ENCODE results near the gene SLC25A46. TPM values are rescaled to one million over a fixed set of nuclear protein-coding genes. Genes with fewer than 3 reads are reported as not detected.
"Not testable (repeated sequence)": the region's sequence is repeated elsewhere in the genome, so short reads cannot be mapped to it uniquely, and the experiment has no call there.

The SLC25A46 gene
- total RNA-seq, 2 donors from 2014 or later, result 26.7 to 28.3 TPM

DNA sequence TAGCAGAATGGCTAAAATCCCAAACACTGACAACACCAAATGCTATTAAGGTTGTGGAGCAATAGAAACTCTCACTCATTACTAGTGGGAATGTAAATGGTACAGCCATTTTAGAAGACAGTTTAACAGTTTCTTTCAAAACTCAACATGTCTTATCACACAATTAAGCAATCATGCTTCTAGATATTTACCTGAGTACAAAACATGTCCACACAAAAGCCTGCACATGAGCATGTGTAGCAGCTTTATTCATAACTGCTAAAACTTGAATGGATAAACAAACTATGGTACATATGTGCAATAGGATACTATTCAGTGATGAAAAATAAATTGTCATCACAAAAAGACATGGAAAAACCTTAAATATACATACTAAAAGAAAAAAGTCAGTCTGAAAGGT, 31.5 kb downstream of the SLC25A46 start:
- peaks cover 18% of the 10 kb centered on the region for H3K27me3 Mint-ChIP-seq
- no peaks in the 10 kb centered on the region for H3K4me1 Mint-ChIP-seq
- no peaks in the 10 kb centered on the region for H3K9me3 ChIP-seq (ENCODE audit: control insufficient read depth, low read length, poor library complexity, severe bottlenecking)
- no peak for DNase-seq
- no peak overlapping the region for H3K27ac Mint-ChIP-seq
- no peak overlapping the region for H3K4me3 Mint-ChIP-seq
- ATAC-seq, result no peak
- peaks cover 2% of the 10 kb centered on the region for H3K36me3 Mint-ChIP-seq (ENCODE audit: low read depth)

- peaks cover 10% of the 10 kb centered on the region for H3K27me3 Mint-ChIP-seq
- DNase-seq (no peak), ATAC-seq (no peak)
- H3K27ac Mint-ChIP-seq, result no peak overlapping the region
- no peaks in the 10 kb centered on the region for H3K9me3 ChIP-seq (ENCODE audit: control insufficient read depth, low read length, poor library complexity, severe bottlenecking)
- H3K4me3 Mint-ChIP-seq, result no peak overlapping the region
- H3K36me3 Mint-ChIP-seq (ENCODE audit: low read depth), result no peaks in the 10 kb centered on the region
- H3K4me1 Mint-ChIP-seq, result no peaks in the 10 kb centered on the region
These were observed 46.1 kb downstream of the SLC25A46 start for GRCh38 chr5:110784901-110785300.

DNA sequence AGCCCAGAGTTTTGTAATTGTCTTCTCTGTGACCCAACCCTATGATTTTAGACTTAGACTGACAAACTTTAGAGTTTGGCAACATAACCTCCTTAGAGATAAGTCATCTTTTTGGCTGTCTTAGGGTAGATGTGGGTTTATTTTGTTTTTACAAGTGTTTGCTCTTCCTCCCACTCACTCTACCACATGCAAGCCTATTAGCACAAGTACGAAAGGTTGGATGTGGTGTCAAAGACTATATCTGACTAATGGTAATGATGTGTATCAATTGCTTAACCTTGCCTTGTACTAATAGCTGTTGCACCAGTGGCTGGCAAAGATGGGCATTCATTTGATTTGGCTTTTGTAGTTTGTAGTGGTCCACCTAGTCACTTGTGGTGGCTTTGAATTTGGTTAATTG, 46.5 kb downstream of the SLC25A46 start:
- H3K4me3 Mint-ChIP-seq, result no peak overlapping the region
- DNase-seq (no peak), ATAC-seq (no peak)
- no peaks in the 10 kb centered on the region for H3K36me3 Mint-ChIP-seq (ENCODE audit: low read depth)
- H3K4me1 Mint-ChIP-seq, result no peaks in the 10 kb centered on the region
- no peaks in the 10 kb centered on the region for H3K9me3 ChIP-seq (ENCODE audit: control insufficient read depth, low read length, poor library complexity, severe bottlenecking)
- H3K27ac Mint-ChIP-seq, result no peak overlapping the region
- H3K27me3 Mint-ChIP-seq, result peaks cover 10% of the 10 kb centered on the region

DNA sequence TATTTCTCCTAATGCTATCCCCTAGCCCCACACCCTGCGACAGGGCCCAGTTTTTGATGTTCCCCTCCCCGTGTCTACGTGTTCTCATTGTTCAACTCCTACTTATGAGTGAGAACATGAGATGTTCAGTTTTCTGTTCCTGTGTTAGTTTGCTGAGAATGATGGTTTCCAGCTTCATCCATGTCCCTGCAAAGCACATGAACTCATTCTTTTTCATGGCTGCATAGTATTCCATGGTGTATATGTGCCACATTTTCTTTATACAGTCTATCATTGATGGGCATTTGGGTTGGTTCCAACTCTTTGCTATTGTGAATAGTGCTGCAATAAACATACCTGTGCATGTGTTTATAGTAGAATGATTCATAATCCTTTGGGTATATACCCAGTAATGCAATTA, 49.2 kb downstream of the SLC25A46 start:
- H3K4me1 Mint-ChIP-seq; H3K4me3 Mint-ChIP-seq; H3K9me3 ChIP-seq (ENCODE audit: control insufficient read depth, low read length, poor library complexity, severe bottlenecking); H3K36me3 Mint-ChIP-seq (ENCODE audit: low read depth); DNase-seq; ATAC-seq; H3K27me3 Mint-ChIP-seq; H3K27ac Mint-ChIP-seq: not testable (repeated sequence)

DNA sequence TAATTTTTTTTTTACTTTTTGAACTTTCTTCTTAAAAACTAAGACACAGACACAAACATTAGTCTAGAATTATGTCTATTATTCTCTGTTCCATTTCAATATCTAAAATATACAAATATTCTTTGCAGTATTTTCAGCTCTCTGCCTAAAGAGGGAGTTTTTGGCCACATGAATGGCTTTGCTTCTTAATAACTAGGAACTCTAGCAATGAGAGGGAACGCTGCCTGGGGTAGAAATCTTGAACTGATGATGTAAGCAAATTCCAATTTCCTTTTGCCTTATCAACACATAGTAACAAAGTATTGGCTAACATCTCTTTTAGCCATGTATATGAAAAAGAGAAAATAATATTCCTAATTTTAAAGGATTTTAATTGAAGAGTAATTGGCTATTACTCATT, 51.9 kb downstream of the SLC25A46 start:
- no peaks in the 10 kb centered on the region for H3K4me1 Mint-ChIP-seq
- H3K9me3 ChIP-seq (ENCODE audit: control insufficient read depth, low read length, poor library complexity, severe bottlenecking), result no peaks in the 10 kb centered on the region
- ATAC-seq (no peak), DNase-seq (no peak)
- peaks cover under 1% of the 10 kb centered on the region for H3K27me3 Mint-ChIP-seq
- no peak overlapping the region for H3K4me3 Mint-ChIP-seq
- H3K36me3 Mint-ChIP-seq (ENCODE audit: low read depth), result no peaks in the 10 kb centered on the region
- no peak overlapping the region for H3K27ac Mint-ChIP-seq

- no peak for ATAC-seq
- Mint-ChIP-seq H3K27me3 (peaks cover 5% of the 10 kb centered on the region), H3K27ac (no peak overlapping the region), H3K36me3 (ENCODE audit: low read depth) (no peaks in the 10 kb centered on the region), H3K4me3 (no peak overlapping the region), H3K4me1 (no peaks in the 10 kb centered on the region)
- no peaks in the 10 kb centered on the region for H3K9me3 ChIP-seq (ENCODE audit: control insufficient read depth, low read length, poor library complexity, severe bottlenecking)
- DNase-seq, result no peak
These were observed 64.2 kb downstream of the SLC25A46 start for GRCh38 chr5:110802998-110803397.

DNA sequence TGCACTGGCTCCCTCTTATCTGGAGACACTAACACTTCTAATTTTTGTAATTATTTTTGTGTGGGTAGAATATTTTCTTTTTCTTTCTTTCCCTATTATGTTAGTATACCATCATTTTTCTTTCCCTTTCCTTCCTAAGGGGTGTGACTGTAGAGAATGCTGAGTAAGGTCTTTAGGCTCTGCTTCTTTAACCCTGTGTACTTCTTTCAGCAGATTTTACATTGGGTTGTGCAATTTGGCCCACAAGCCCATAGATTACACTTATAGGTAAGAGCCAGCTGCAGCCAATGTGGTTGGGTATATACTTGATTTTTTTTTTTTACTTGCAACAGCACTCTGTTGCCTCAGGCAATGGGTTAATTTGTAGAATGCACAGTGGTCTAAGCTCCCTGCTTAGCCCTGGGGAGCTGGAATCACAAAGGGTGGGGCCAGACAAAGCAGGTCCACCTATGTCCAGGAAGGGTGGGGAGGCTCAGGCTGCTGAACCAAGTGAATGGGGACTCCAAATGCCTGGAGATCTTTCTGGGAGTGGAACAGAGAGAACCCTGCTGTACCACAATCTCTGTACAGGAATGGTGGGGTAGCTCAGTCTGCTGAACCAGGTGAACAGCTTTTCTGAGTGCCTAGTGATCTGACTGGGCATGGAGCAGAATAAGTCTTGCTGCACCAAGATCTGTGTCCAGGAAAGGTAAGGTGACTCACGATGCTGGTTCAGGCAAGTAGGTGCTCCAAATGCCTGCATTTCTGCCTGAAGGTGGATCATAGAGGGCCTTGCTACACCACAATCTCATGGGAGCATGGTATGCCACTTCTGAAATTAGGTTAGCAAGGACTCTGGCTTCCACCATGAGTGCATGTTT, 64.9 kb downstream of the SLC25A46 start:
- Mint-ChIP-seq H3K4me3 (no peak overlapping the region), H3K4me1 (no peaks in the 10 kb centered on the region), H3K27ac (no peak overlapping the region), H3K27me3 (peaks cover 5% of the 10 kb centered on the region), H3K36me3 (ENCODE audit: low read depth) (no peaks in the 10 kb centered on the region)
- no peak for DNase-seq
- H3K9me3 ChIP-seq (ENCODE audit: control insufficient read depth, low read length, poor library complexity, severe bottlenecking), result no peaks in the 10 kb centered on the region
- ATAC-seq, result no peak

DNA sequence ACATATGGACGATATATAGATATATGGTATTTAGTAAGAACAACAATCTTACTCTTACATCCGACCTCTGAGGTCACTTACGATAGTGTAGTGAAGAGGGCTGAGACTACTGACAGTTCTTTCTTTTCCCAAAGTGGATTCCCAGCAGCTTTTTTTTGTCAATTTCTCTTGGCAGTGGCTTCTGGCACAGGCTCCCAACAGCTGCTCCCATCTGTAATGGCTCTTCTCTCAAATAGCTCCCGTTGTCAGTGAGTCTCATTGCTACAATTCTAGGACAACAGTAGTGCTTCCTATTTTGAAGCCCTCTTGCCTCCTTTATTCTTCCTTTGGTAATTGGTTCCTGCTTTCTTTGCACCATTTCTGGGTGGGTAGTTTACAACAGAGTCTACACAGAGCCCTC, 68.4 kb downstream of the SLC25A46 start:
- H3K9me3 ChIP-seq (ENCODE audit: control insufficient read depth, low read length, poor library complexity, severe bottlenecking), result no peaks in the 10 kb centered on the region
- ATAC-seq (no peak), DNase-seq (no peak)
- no peaks in the 10 kb centered on the region for H3K4me1 Mint-ChIP-seq
- H3K36me3 Mint-ChIP-seq (ENCODE audit: low read depth), result no peaks in the 10 kb centered on the region
- H3K27ac Mint-ChIP-seq, result no peak overlapping the region
- H3K4me3 Mint-ChIP-seq, result no peak overlapping the region
- no peaks in the 10 kb centered on the region for H3K27me3 Mint-ChIP-seq

- Mint-ChIP-seq H3K27ac (no peak overlapping the region), H3K4me3 (no peak overlapping the region), H3K4me1 (no peaks in the 10 kb centered on the region), H3K36me3 (ENCODE audit: low read depth) (no peaks in the 10 kb centered on the region), H3K27me3 (peaks cover 4% of the 10 kb centered on the region)
- DNase-seq (no peak), ATAC-seq (no peak)
- H3K9me3 ChIP-seq (ENCODE audit: control insufficient read depth, low read length, poor library complexity, severe bottlenecking), result no peaks in the 10 kb centered on the region
These were observed 70.2 kb downstream of the SLC25A46 start for GRCh38 chr5:110809006-110809405.

Other genes with a start within 250 kb of the SLC25A46 start
- gene TMEM232, start 12.3 kb upstream of the SLC25A46 start, total RNA-seq, result 1 to 10 TPM in 1 of 2 donors, under 1 TPM in 1; 0.94 to 1.6 TPM